Osteoblast (primary cell): Measurements from ENCODE around the gene ZNF267. TPM values are rescaled to one million over a fixed set of nuclear protein-coding genes. Genes with fewer than 3 reads are reported as not detected.
"Not testable (repeated sequence)": the region's sequence is repeated elsewhere in the genome, so short reads cannot be mapped to it uniquely, and the experiment has no call there.

Experiments
- DNase-seq: peaks from one replicate; pipeline ENCODE4 v3.0.0; 2011; ENCODE audit warnings: low spot score, mixed read lengths; ENCODE audit not compliant: insufficient read length; ENCODE audit errors: missing footprints
- H2AFZ ChIP-seq: 2 replicates; pipeline ENCODE4 v1.6.0; 2011; ENCODE audit warnings: mild to moderate bottlenecking, low read length
- H3K27ac ChIP-seq: 2 replicates; pipeline ENCODE4 v1.5.1; 2011; ENCODE audit warnings: mild to moderate bottlenecking, low read depth, low read length, moderate library complexity
- H3K27me3 ChIP-seq: 2 replicates; pipeline ENCODE4 v1.6.0; 2012; ENCODE audit warnings: mild to moderate bottlenecking, control low read depth, inconsistent platforms, low read length, moderate library complexity; ENCODE audit not compliant: insufficient read depth
- H3K36me3 ChIP-seq: 2 replicates; pipeline ENCODE4 v1.5.1; 2011; ENCODE audit warnings: mild to moderate bottlenecking, low read length, control low read depth, moderate library complexity; ENCODE audit not compliant: insufficient read depth
- H3K4me1 ChIP-seq: 2 replicates; pipeline ENCODE4 v1.5.1; 2011; ENCODE audit warnings: mild to moderate bottlenecking, low read length, control low read depth, moderate library complexity; ENCODE audit not compliant: insufficient read depth
- H3K4me2 ChIP-seq: 2 replicates; pipeline ENCODE4 v1.6.0; 2011; ENCODE audit warnings: mild to moderate bottlenecking, low read length; ENCODE audit not compliant: insufficient read depth
- H3K4me3 ChIP-seq: fragments of 200-600 bp; sonication (generic); 3 replicates; pipeline ENCODE4 v1.5.1; 2012; ENCODE audit warnings: mild to moderate bottlenecking, low read length, inconsistent platforms; ENCODE audit not compliant: insufficient read depth
- H3K79me2 ChIP-seq: 2 replicates; pipeline ENCODE4 v1.6.0; 2012; ENCODE audit warnings: mild to moderate bottlenecking, low read length, control low read depth, inconsistent platforms; ENCODE audit not compliant: insufficient read depth
- H3K9me3 ChIP-seq: 2 replicates; pipeline ENCODE4 v1.5.1; 2011; ENCODE audit warnings: low read depth, low read length, control low read depth
- H4K20me1 ChIP-seq: 2 replicates; pipeline ENCODE4 v1.6.0; 2012; ENCODE audit warnings: mild to moderate bottlenecking, low read length, control low read depth; ENCODE audit not compliant: insufficient read depth
- CTCF ChIP-seq: IDR thresholded peaks from 2 replicates; pipeline ENCODE4 v1.5.1; 2011; ENCODE audit warnings: mild to moderate bottlenecking, low read depth, low read length, moderate library complexity; ENCODE audit errors: extremely low read depth
- total RNA-seq: library from RNA; depleted of rRNA; stranded (reverse); fragments of >200 nt; gene quantifications from 2 replicates; pipeline ENCODE4 v1.2.3, GENCODE V29; 2012

The ZNF267 gene
- total RNA-seq, 1 donor, result 9.8 TPM

- no peak overlapping the region for H3K4me3 ChIP-seq
- peaks cover 17% of the 10 kb centered on the region for H4K20me1 ChIP-seq
- H2AFZ ChIP-seq, result no peak overlapping the region
- no peaks in the 10 kb centered on the region for H3K27me3 ChIP-seq
- no peaks in the 10 kb centered on the region for H3K9me3 ChIP-seq
- H3K27ac ChIP-seq, result peak overlapping the region; percentile 64
- no peak overlapping the region for H3K4me2 ChIP-seq
- peaks cover 42% of the 10 kb centered on the region for H3K4me1 ChIP-seq
- TF ChIP-seq CTCF, result no peak
- H3K79me2 ChIP-seq, result peaks cover 92% of the 10 kb centered on the region
- no peak for DNase-seq
- H3K36me3 ChIP-seq, result peaks cover 16% of the 10 kb centered on the region
These were observed 6.3 kb downstream of the ZNF267 start for GRCh38 chr16:31879937-31880321.

GRCh38 chr16:31880322-31880979 lies 6.8 kb downstream of the ZNF267 start:
- Histone ChIP-seq H3K79me2 (peaks cover 92% of the 10 kb centered on the region), H3K27ac (peak overlapping the region; percentile 64), H3K27me3 (no peaks in the 10 kb centered on the region), H2AFZ (peak overlapping the region; percentile 18), H3K9me3 (no peaks in the 10 kb centered on the region), H3K4me2 (peak overlapping the region; percentile 58), H3K4me3 (no peak overlapping the region), H3K4me1 (peaks cover 37% of the 10 kb centered on the region), H3K36me3 (peaks cover 22% of the 10 kb centered on the region), H4K20me1 (peaks cover 17% of the 10 kb centered on the region)
- peak; percentile 67 for DNase-seq
- no peak for TF ChIP-seq CTCF

GRCh38 chr16:31886227-31886626 lies 12.6 kb downstream of the ZNF267 start:
- Histone ChIP-seq H3K79me2 (peaks cover 90% of the 10 kb centered on the region), H3K4me1 (no peaks in the 10 kb centered on the region), H4K20me1 (peaks cover 17% of the 10 kb centered on the region), H3K36me3 (peaks cover 50% of the 10 kb centered on the region), H3K27ac (no peak overlapping the region), H3K27me3 (no peaks in the 10 kb centered on the region), H3K4me3 (no peak overlapping the region), H3K4me2 (no peak overlapping the region), H3K9me3 (no peaks in the 10 kb centered on the region), H2AFZ (no peak overlapping the region)
- no peak for DNase-seq
- TF ChIP-seq CTCF, result no peak

- H3K27me3 ChIP-seq, result no peaks in the 10 kb centered on the region
- peaks cover 51% of the 10 kb centered on the region for H3K36me3 ChIP-seq
- H3K27ac ChIP-seq, result no peak overlapping the region
- TF ChIP-seq CTCF, result no peak
- no peak overlapping the region for H3K4me2 ChIP-seq
- H2AFZ ChIP-seq, result no peak overlapping the region
- no peaks in the 10 kb centered on the region for H3K9me3 ChIP-seq
- H3K79me2 ChIP-seq, result peaks cover 70% of the 10 kb centered on the region
- H3K4me1 ChIP-seq, result no peaks in the 10 kb centered on the region
- no peak overlapping the region for H3K4me3 ChIP-seq
- DNase-seq, result no peak
- H4K20me1 ChIP-seq, result peaks cover 7% of the 10 kb centered on the region
These were observed 15.1 kb downstream of the ZNF267 start for GRCh38 chr16:31888735-31889134.

GRCh38 chr16:31892111-31892510 lies 18.5 kb downstream of the ZNF267 start:
- peaks cover 56% of the 10 kb centered on the region for H3K36me3 ChIP-seq
- H3K9me3 ChIP-seq, H4K20me1 ChIP-seq, H3K27ac ChIP-seq, H3K4me3 ChIP-seq, H3K4me2 ChIP-seq, H3K4me1 ChIP-seq, H3K27me3 ChIP-seq, DNase-seq, H2AFZ ChIP-seq: not testable (repeated sequence)
- H3K79me2 ChIP-seq, result peaks cover 67% of the 10 kb centered on the region
